ENCODE measurements around the gene GSTA4.

DNA sequence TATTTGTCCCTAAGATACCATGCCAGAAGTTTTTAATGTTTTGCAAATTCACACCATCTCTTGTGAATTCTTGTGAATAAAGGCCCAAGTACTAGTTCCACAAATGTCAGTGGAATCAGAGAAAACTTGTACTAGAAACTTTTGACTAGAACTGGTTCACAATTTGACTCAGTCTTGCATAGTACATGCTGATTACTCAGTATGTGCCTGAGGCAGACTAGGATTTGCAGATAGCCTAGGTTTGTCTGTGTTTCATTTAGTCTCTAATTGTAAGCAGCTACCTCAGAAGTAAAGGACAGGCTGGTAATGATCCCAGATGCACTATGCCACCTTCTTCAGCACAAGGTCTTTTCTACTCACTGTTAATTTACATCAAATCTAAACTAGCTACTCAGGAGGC is 34.2 kb upstream of the GSTA4 start:
- TF ChIP-seq, protein P1, sequence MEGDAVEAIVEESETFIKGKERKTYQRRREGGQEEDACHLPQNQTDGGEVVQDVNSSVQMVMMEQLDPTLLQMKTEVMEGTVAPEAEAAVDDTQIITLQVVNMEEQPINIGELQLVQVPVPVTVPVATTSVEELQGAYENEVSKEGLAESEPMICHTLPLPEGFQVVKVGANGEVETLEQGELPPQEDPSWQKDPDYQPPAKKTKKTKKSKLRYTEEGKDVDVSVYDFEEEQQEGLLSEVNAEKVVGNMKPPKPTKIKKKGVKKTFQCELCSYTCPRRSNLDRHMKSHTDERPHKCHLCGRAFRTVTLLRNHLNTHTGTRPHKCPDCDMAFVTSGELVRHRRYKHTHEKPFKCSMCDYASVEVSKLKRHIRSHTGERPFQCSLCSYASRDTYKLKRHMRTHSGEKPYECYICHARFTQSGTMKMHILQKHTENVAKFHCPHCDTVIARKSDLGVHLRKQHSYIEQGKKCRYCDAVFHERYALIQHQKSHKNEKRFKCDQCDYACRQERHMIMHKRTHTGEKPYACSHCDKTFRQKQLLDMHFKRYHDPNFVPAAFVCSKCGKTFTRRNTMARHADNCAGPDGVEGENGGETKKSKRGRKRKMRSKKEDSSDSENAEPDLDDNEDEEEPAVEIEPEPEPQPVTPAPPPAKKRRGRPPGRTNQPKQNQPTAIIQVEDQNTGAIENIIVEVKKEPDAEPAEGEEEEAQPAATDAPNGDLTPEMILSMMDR (conservative IDR thresholded peaks at IDR 0.05; ENCODE audit: low read depth, low read length) = no peak
- TF ChIP-seq EZH2 (IDR thresholded peaks at IDR 0.05; ENCODE audit: borderline replicate concordance, low read depth, low read length, poor library complexity, severe bottlenecking) = no peak
